ENCODE results near the gene KIAA0753.

The KIAA0753 gene

DNA sequence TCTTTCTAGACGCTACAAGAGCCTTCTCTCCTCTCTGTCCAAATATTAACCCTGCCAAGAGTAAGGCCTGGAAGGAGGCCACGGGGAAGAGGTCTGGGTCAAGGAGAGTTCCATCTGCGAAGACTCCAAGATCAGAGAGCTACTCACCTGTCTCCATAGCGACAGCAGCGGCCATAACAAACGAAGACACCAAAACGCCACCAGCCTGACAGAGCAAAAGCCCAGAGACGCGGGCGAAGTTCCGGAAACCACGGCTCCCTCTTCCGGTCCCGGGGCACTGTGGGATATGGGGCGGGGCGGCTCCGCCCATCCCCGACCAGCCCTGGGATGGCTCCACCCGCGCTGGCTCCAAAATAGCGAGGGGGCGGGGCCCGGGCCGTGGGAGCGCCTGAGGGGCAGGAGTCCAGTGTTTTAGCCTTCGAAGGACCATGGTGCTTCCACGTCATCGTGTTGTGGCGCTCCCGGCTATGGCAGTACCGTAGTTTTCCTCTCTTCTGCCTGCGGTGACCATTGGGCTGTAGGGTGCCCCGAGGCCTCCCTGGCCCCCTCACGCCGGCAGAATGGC lies 10.9 kb upstream of the KIAA0753 start, which contains the start of the genes C17orf100 and MED31:
Gene C17orf100 (plus strand): TSS at position 409 of the 565 bp plus-strand sequence. CDS start 152 bp downstream, at position 561.
Gene MED31 (minus strand): TSS at position 252 of the 565 bp plus-strand sequence. CDS start 77 bp downstream, at position 175.
- in situ Hi-C loops (cut with HindIII; ENCODE audit: low pct_ligation_motif_present, low pct_unique_long_range_greater_than_20kb, low sequenced_read_pairs): no loop called here
- peak; percentile 93 for DNase-seq

DNA sequence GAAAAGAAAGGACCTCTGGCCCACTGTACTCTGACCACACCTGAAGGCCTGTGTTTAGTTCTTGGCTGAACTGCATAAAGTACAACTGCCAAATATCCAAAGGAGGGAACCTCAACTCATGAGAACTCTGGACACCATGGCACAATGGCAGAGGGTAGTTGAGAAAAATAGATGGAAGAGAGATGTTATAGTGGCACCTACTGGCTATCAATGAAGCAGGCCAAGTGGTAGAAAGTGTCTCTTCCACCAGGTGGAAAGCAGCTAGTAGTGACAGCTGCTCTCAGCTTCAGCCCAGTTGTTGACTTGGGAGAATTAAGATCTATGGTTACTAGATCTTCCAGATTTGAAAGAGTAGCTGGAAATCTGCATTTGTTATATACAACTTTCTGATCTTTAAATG lies 7.7 kb upstream of the KIAA0753 start:
- peak; percentile 57 for DNase-seq
- in situ Hi-C loops (cut with HindIII; ENCODE audit: low pct_ligation_motif_present, low pct_unique_long_range_greater_than_20kb, low sequenced_read_pairs): no loop called here

DNA sequence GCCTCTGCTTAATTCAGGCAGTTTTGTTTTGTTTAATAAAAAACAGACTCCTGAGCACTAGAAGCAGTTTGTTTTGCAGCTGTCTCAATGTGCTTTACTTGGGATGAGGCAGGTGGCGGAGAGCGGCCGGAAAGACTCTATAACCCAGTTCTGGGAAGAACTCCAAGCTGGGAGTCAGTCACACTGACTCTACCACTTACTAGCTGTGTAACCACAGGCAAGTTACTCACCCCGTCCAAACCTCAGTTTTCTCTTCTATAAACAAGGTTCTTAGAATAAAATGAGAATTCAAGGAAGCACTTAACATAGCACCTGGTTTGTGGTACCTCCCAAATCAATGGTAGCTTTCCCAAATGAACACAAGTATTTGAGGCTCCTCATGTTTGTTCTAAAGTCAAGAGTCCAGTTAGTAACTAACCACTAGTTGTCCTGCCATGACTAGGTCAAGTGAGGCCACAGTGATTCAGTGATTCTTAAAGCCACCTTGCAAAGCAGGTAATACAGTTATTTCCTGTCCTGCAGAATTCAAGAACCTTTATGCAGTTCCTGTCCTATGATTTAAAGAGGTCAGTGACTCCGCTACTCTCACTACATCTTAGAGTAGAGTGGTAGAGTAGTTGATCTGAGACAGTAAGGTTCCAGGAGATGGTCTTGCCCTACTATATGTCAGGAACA lies 3.1 kb upstream of the KIAA0753 start:
- in situ Hi-C loops (cut with HindIII; ENCODE audit: low pct_ligation_motif_present, low pct_unique_long_range_greater_than_20kb, low sequenced_read_pairs): no loop called here
- DNase-seq: peak; percentile 84

DNA sequence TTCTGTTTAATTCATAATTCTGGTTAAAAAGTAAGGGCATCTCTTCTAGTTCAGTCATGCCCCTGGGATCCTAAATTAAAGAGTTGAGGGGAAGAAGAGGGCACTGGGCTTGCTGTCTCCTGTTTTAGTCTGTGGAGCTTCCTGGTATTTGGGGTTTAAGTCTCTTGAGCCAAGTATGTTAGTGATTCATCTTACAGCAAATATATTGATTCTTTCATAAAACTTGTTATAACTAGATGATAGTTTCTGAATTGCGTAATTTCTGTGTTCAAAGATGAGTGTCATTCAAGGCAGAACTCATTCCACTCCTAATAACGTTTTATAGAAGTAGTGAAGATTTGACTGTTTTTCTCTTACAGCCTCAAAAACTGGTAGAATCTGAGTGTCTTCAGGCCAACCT lies 2.1 kb upstream of the KIAA0753 start:
- in situ Hi-C loops (cut with HindIII; ENCODE audit: low pct_ligation_motif_present, low pct_unique_long_range_greater_than_20kb, low sequenced_read_pairs): no loop called here

DNA sequence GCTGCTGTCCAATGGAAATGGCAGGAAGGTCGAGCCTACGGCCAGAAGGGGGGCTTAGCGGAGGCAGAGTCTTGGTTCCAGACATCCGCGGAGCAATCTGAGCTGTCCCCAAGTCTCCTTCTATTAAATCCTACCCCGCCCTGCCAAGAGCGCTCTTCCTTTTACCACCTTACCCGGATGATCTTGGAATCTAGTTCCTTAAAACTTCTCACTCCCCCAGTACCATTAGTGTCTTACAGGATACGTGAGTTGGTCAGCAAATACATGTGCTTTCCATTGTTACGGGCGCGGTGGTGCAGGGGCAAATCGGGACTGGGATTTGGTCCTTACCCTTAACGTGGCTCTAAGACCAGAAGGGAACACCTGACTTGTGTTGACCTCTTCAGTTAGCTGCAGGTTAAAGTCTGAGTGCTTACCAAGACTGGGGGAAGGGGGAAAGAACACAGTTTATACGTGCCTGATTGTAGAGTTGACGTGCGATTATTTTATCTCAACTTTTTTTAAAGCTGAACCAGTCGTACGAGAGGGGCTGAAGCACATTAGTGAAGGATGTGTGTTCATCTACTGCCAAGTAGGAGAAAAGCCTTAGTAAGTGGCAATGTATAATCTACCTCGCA lies 844 bp upstream of the KIAA0753 start:
- peak; percentile 16 for DNase-seq
- in situ Hi-C loops (cut with HindIII; ENCODE audit: low pct_ligation_motif_present, low pct_unique_long_range_greater_than_20kb, low sequenced_read_pairs): no loop called here

More for the DNA sequence above, 2.1 kb upstream of the KIAA0753 start:
- DNase-seq: no peak

DNA sequence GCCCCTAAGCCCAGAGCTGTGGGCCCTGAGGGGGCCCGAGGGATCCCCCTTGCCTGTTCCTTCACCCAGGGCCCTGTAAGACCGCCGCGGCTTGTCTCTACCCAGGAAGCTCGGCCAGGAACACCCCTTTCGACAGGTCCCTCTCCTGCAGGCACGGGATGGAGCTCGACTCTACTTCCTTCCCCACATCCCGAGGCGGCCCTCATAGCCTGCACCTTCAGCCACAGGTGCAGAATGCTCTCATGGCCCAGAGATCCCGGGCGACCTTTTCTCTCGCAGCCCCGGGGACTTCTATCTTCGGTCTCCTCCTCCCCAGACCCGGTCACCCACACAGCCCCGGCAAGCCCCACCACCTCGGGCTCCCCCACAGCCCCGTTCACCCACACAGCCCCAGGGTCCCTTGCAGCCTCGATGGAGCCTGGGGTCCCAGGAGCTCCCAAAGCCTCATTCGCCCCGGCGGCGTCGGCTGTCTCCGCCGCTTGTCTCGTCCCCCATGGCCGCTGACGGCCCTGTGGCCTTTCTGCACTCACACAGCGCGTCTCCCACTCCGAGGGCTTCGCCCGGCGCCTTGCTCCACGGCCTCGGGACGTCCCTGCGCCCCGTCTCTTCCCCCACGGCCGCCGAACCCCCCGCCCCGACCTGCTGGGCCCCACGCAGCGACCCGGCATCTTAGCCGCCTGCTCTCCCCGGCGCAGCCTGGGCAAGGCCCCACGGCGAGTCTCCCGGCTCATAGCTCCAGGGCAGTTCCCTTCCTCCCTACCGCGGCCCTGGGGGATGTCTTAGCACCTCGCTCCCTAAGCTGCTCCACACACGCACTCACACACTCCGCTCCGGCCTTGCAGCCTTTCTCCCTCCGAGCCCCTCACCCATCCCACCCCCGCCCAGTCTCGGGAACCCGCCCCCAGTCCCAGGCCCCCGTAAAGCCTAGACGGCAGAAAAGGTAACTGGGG lies 650 bp downstream of the KIAA0753 start:
- in situ Hi-C loops (cut with HindIII; ENCODE audit: low pct_ligation_motif_present, low pct_unique_long_range_greater_than_20kb, low sequenced_read_pairs): no loop called here

DNA sequence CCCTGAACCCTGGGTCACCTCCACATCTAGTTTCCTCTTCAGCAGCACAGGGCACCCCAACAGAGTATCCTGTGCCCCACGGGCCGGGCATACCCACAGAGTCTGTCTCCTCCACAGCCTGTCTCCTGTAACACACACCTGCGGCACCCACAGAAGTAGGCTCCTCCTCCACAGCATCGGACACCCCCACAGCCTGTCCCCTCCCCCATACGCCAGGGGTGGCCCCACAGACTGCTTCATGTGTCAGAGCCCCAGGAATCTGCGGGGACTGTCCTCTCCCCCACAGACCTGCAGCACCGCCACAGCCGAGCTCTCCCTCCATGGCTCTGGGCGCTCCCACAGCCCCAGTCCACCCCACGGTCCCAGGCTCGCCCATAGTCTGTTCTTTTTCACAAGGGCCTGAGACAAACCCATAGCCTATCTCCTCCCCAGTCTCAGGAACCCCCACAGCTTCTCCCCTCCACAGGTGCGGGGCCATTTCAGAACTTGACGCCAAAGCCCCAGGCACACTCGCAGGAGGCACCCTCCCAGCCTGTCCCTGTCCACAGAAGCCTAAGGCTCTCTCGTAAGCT lies 1.4 kb downstream of the KIAA0753 start:
- DNase-seq: no peak
- in situ Hi-C loops (cut with HindIII; ENCODE audit: low pct_ligation_motif_present, low pct_unique_long_range_greater_than_20kb, low sequenced_read_pairs): no loop called here

More for the DNA sequence above, 650 bp downstream of the KIAA0753 start:
- DNase-seq: peak; percentile 53

DNA sequence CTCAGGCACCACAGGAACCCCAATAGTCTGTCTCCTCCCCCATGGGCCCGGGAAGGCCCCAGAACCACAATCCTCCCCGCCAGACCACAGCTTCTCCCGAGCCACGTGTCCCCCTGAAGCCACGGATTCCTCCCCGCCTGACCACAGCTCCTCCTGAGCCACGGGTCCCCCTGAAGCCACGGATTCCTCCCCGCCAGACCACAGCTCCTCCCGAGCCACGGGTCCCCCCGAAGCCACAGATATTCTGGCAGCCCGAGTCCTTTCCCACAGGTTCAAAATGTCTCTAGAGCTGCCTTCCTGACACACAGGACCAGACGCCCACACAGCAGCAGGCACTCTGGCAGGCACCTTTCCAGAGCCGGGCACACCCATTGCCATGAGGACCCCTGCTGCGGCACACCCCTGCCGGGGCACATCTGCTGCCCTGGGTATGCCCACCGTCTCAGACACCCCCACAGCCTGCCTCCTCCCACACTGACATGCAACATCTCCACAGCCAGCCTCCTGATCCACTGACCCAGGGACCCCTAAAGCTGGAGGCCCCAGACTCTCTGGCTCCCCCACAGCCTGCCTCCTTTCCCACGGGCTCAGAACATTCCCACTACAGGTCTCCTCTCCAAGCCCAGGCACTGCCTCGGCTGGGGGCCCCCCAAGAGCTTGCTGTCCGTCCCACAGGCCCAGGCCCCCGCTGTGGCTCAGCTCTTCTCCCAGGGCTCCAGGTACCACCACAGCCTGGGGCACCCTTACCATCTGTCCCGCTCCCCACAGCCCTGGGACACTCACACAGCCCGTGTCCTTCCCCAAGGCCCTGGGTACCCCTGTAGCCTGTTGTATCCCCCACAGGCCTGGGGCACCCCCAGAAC lies 2.2 kb downstream of the KIAA0753 start:
- no peak for DNase-seq
- in situ Hi-C loops (cut with HindIII; ENCODE audit: low pct_ligation_motif_present, low pct_unique_long_range_greater_than_20kb, low sequenced_read_pairs): no loop called here

DNA sequence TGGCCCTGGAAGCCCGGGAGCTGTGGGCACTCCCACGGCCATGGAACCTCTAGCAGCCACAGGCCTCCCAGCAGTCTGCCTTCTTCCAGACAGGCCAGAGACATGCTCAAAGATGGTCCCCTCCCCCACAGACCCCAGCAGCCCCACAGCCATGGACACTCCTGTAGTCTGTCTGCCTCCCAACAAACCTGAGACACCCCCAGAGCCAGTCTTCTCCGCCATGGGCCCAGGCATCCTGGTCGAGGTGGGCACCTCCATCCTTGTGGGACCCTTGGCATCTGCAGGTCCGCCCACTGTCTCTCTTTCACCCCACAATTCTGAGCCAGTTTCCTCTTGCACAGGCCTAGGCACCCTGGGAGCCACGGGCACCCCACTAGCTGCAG lies 3.1 kb downstream of the KIAA0753 start:
- in situ Hi-C loops (cut with HindIII; ENCODE audit: low pct_ligation_motif_present, low pct_unique_long_range_greater_than_20kb, low sequenced_read_pairs): no loop called here

DNA sequence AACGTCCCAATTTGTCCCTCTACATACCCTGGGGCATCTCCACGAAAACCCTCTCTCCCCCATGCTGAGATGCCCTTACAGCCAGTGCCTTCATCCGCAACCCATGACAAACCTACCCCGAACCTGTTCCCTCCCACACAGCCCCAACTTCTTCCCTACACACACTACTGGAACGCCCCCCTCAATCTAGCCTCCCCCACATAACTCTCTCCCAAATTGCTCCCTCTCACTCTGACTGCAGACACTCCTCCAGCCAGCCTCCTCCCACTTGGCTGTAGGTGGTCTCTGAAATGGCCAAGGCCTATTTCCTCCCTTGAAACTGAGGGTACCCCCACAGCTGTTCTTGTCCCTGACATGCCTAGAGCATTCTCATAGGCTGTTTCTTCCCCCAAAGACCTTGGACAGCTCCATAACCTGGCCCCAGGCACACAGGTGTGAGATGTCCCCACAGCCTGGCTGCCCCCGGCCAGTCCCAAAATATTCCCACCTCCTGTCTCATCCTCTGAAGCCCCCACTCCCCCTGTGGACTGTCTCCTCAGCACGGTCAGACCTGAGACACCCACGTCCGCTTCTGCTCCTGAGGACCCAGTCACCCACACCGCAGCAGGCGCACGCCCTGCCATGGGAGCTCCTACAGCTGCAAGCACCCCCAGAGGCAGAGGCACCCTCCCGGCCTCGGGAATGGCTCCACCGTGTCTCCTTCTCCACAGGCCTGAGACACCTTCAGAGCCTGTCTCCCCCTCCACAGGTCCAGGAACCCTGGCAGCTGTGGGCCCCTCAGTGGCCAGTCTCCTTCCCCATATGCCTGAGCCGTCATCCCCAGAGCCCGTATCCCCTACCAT lies 3.7 kb downstream of the KIAA0753 start:
- DNase-seq: no peak
- in situ Hi-C loops (cut with HindIII; ENCODE audit: low pct_ligation_motif_present, low pct_unique_long_range_greater_than_20kb, low sequenced_read_pairs): no loop called here

More for the DNA sequence above, 3.1 kb downstream of the KIAA0753 start:
- no peak for DNase-seq

DNA sequence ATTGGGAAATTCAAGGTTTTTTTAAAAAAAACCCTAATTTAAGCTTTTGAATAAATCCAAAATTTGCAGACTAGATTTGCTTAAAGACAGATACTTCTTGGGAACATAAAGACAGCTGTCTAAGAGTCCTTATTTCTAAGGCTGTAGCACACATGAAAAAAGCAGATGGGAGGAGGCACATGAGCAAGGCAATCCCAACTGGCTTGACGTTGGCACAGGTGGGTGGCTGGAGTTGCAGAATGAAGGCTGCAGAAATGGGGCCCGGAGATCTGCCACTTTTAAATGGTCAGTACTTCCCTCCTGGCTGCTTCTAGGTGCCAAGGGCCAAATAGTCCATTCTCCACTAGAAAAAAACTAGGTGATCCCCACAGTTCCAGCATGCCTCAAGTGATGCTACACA lies 4.4 kb downstream of the KIAA0753 start:
- DNase-seq: no peak
- in situ Hi-C loops (cut with HindIII; ENCODE audit: low pct_ligation_motif_present, low pct_unique_long_range_greater_than_20kb, low sequenced_read_pairs): no loop called here

DNA sequence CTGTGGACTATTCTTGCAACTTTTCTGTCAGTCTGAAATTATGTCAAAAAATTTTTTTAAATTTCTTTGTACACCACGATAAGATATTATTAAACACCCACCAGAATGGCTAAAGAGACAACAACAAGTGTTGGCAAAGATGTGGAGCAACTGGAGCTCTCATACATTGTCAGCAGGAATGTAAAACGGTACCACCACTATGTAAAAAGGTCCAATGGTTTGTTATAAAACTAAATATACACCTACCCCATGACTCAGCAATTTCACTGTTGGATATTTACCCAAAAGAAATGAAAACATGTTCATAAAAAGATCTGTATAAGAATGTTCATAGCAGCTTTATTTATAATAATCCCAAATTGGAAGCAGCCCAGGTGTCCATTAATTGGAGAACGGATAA lies 7.2 kb downstream of the KIAA0753 start:
- no peak for DNase-seq
- in situ Hi-C loops (cut with HindIII; ENCODE audit: low pct_ligation_motif_present, low pct_unique_long_range_greater_than_20kb, low sequenced_read_pairs): no loop called here

DNA sequence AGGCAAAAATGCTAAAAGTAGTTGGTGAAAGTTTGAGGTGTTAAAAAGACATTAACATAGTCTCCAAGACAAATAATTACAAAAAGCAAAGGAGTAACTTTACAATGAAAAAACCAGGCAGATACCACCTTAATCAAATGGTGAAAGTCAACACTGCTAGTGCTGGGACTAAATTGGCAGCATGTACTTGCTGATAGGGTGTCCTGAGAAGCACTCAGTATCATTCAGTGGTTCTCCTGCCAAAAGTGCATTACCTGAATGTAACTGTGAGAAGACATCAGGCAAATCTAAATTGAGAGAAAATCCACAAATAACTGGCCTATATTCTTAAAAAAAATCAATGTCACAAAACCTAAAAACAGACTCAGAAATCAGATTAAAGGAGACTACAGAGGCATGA lies 8.0 kb downstream of the KIAA0753 start:
- in situ Hi-C loops (cut with HindIII; ENCODE audit: low pct_ligation_motif_present, low pct_unique_long_range_greater_than_20kb, low sequenced_read_pairs): no loop called here
- no peak for DNase-seq

DNA sequence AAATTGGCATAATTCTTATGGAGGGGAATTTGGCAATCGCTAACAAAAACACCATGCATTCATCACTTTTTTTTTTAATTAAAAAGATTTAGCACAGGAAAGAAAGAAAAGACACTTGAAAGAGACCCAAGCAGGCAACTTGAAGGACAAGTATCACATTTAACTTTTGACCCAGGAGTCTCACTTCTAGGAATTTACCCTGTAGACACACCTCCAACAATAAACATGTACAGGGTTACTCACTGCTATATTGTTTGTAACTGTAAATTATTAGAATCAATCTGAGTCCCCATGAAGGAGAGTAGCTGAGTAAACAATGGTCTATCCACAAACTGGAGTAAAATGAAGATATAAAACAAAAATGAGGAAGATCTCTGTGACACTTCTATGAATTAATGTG lies 10.1 kb downstream of the KIAA0753 start:
- in situ Hi-C loops (cut with HindIII; ENCODE audit: low pct_ligation_motif_present, low pct_unique_long_range_greater_than_20kb, low sequenced_read_pairs): no loop called here

DNA sequence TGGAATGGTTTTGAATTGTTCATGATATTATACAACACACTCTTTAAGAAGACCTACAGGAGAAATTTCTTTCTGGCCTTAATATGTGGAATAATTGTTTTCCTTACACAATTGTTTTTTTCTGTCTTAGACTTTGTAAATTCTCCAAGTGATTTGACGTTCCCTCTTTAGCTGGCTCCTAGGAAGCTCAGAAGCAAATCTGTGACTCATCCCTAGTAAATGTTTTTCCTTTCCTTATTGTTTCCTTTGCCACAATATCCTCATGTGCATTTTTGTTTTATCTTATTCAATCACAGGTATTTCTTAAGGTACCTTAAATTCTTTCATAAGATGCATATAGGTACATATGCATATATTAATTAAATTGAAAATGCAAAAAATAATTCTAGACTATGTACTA lies 13.5 kb downstream of the KIAA0753 start:
- in situ Hi-C loops (cut with HindIII; ENCODE audit: low pct_ligation_motif_present, low pct_unique_long_range_greater_than_20kb, low sequenced_read_pairs): no loop called here
- peak; percentile 25 for DNase-seq

More for the DNA sequence above, 10.1 kb downstream of the KIAA0753 start:
- DNase-seq: no peak

DNA sequence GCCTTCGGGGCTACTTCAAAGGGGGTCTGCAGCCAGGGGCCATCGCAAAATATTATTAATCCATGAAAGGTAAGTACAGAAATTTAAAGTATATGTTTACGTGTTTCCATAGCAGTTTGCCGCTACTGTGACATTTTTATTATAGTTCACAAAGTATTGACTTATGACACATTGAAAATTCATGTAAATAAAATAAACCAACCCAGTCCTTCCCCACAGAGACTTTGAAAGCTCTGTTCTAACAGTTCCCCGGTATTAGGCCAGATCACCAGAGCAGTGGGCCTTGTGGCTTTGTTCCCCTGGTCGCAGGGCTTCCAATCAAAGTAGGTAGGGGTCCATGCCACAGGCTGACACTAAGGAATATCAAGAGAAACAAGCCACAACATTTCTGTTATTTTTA lies 13.9 kb downstream of the KIAA0753 start:
- in situ Hi-C loops (cut with HindIII; ENCODE audit: low pct_ligation_motif_present, low pct_unique_long_range_greater_than_20kb, low sequenced_read_pairs): no loop called here
- no peak for DNase-seq

DNA sequence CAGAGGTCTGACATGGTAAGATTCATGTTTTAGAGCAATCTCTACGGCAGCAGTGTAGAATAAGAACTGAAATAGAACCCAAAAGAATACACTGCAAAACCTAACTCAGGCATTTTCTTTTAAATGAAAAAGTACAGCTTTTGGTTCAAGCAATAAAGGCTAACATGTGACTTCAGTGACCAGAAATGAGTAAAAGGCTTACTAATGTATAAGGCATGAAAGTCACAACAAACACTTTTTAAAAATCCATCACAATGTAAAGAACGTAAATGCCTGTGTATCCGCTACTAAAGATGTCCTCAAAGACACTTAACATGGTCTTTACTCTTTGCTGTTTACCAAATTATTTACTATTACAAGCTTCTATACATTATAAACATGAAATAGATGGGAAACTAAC lies 16.6 kb downstream of the KIAA0753 start:
- DNase-seq: no peak
- in situ Hi-C loops (cut with HindIII; ENCODE audit: low pct_ligation_motif_present, low pct_unique_long_range_greater_than_20kb, low sequenced_read_pairs): no loop called here
